Measurements from ENCODE around the gene RASSF6.
"Not testable (repeated sequence)": the region's sequence is repeated elsewhere in the genome, so short reads cannot be mapped to it uniquely, and the experiment has no call there.

RASSF6 gene

GRCh38 chr4:73620115-73620792 is at the start of gene RASSF6:
RASSF6 (minus strand) TSS chr4:73620436; CDS start chr4:73611795, 8,641 bp downstream.
- no peak for DNase-seq (ENCODE audit: low read depth in 2 of 2)

DNA sequence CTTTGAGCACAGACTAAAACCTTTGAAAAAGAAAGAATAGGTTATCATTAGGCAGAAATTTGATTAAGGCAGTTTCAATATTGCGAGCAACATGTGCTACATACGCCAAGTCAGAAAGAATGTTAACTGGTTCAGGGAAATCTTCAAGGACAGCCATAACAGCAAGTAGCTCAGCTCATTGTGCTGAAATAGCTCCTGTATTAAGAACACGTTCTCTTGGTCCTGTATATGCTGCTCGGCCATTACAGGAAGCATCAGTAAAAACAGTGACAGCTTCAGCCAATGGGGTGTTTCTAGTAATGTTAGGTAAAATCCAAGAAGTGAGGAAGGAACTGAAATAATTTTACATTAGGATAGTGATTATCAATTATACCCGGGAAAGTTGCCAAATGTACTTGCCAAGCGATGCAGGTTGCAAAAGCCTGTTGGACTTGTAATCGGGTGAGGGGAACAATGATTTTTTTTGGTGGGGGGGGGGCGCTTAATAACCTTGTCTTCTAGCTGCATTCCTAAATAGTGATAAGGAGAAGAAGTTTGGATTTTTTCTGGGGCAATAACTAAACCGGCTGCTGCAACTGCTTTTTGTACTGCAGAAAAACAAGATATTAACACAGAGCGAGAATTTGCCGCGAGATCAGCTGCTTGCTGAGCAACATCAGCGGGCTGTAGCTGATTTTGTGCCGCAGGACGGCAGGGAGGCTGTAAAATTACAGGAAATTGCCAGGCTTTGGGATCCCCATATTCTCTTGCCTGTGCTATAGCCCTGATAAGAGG is 49.4 kb upstream of the RASSF6 start:
- no peak for DNase-seq (ENCODE audit: low read depth in 2 of 2)

GRCh38 chr4:73668782-73669201 is 48.6 kb upstream of the RASSF6 start:
- DNase-seq (ENCODE audit: low read depth in 2 of 2): no peak

DNA sequence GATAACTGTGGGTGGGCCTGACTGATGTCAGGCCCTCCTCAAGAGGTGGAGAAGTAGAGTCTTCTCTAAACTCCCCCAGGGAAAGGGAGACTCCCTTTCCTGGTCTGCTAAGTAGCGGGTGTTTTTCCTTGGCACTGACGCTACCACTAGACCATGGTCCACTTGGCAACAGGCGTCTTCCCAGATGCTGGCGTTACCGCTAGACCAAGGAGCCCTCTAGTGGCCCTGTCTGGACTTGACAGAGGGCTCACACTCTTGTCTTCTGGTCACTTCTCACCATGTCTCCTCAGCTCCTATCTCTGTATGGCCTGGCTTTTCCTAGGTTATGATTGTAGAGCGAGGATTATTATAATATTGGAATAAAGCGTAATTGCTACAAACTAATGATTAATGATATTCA is 45.7 kb upstream of the RASSF6 start:
- DNase-seq (ENCODE audit: low read depth in 2 of 2): not testable (repeated sequence)

DNA sequence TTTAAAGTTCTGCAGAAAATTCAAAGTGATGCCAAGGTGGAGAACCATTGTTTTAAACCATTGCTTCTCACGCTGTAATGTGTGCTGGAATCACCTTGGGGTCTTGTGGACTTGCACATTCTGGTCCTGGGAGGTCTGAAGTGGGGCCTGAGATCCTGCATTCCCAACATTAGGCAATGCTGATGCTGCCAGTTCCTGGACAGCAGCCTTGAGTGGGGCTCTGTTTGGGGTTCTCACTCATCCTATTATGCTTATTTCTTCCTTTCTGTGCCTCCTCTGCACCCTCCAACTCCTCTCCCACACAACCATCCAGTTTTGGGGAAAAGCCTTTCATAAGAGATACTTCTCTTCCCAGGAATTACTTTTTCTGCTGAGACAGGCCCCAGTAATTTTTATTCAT is 44.2 kb upstream of the RASSF6 start:
- DNase-seq (ENCODE audit: low read depth in 2 of 2): no peak

DNA sequence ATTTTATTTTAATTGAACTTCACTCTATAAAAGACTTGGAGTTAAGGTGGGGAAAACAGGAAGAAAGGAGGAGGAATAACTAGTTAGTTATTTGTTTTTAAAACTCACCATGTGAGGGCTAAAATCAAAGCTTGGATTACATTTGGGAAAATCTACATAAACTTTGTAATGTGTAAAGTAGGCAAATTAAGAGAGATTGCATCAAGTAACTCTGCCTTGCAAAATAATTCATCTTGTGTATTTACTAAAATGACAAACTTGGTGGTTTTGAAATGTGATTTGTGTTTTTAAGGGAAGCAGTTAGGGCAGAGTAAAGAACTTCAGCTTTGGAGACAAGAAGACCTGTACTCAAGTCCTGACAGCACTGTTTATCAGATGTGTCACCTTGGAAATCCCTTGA is 43.3 kb upstream of the RASSF6 start:
- no peak for DNase-seq (ENCODE audit: low read depth in 2 of 2)

- no peak for DNase-seq (ENCODE audit: low read depth in 2 of 2)
Observed at GRCh38 chr4:73662709-73663546, 42.7 kb upstream of the RASSF6 start.

- DNase-seq (ENCODE audit: low read depth in 2 of 2): no peak
Observed at GRCh38 chr4:73661646-73662119, 41.4 kb upstream of the RASSF6 start.

- no peak for DNase-seq (ENCODE audit: low read depth in 2 of 2)
Observed at GRCh38 chr4:73660808-73661207, 40.6 kb upstream of the RASSF6 start.

DNA sequence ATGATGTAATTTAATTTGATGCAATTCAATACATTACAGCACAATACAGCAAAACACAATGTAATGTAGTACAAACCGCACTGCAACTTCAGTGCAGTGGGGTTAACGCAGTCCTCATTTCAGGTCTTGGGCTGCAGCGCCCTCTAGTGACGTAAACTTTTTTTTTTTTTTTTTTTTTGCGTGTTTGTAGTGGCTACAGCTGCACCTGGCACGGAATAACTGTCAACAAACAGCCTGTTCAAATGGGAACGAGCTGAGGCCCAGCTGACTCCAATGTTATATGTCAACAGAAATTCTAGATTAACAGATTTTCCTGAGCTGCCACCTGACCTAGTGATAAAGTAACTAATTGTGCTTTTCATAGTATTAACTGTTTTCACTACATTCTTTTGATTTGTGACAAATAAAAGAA is 33.5 kb upstream of the RASSF6 start:
- no peak for DNase-seq (ENCODE audit: low read depth in 2 of 2)

DNA sequence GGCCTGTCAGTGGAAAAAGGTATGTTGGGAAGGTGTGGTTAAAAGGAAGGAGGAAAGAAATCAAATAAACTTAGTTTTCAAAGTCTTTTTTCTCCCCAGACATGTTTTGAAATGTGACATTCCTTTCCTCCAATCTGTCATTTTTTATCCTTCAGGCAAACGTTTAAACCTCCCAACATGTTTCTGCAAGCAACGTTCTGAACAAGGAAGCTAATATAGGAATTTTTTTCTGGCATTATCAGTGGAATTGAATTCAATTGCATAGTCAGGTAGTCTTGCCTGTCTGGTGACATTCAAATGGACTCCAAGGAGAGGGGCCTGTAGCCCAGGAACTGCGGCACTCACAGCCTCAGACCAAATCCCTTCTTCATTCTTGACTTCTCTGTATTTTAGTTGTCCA is 30.0 kb upstream of the RASSF6 start:
- DNase-seq (ENCODE audit: low read depth in 2 of 2): no peak

DNA sequence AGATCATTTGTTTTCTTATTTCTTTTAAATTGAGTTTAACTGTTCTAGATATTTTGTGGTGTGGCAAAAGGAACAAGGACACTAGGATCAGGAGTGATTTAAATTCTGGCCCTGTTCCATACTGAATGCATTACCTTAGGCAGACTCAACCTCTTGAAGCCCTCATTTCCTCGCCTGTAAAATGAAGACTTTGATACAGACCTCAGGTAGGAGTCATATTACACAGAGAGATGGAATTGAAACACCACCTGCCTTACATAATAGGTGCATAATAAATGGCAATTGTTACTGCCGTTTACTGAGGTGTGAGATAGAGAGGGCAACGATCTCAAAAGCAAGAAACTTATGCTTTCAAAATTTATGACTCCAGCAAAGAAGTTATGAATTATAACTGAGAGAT is 28.2 kb upstream of the RASSF6 start:
- no peak for DNase-seq (ENCODE audit: low read depth in 2 of 2)

DNA sequence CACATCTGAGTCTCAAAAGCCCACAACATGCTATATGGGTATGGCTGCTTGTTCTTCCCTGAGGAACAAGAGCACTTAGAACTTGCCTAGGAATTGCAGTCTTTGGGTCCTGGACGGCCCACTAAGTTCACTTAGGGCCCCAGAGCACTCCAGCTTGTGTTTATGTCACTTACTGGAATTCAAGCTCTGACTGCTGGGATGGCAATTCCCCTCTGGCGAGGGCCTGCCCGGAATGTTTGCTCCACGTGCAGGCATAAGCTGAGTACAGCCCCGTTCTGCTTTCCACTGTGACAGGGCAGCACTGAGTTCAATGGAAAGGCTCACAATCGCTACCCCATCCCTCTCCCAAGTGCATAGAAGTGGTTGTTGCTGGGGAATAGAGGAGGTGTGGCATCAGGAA is 25.9 kb upstream of the RASSF6 start:
- DNase-seq (ENCODE audit: low read depth in 2 of 2): no peak

DNA sequence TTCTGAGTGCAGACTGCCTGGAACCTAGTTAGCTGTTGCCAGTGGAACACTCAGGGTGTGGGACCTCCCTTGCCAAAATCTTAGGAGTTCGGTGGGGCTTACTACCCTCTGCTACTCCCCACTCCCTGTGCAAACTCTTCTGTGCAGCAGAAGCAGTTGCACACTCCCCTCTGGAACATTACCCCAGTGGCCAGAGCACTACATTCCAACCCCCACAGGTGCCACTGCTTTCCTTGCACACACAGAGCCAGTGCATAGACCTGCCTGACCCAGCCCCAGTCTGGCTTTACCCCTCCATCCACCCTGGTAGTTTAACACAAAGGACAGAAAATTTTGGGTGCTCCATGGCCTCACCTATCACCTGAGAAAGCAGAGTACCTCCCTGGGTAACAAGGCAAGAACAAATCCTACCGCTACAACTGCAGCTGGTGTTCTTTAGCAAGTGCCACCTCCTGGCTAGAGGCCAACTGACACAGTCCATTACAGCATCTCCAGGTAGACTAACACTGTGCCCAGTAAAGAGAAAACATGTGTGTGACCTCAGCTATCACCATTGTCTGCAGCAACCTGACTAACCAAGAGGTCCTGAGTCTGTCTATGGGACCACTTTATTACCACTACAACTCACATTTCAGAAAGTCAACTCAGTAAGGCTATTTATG is 11.5 kb upstream of the RASSF6 start:
- no peak for DNase-seq (ENCODE audit: low read depth in 2 of 2)

GRCh38 chr4:73628834-73629233 is 8.6 kb upstream of the RASSF6 start:
- DNase-seq (ENCODE audit: low read depth in 2 of 2): not testable (repeated sequence)

GRCh38 chr4:73621357-73621756 is 1.1 kb upstream of the RASSF6 start:
- DNase-seq (ENCODE audit: low read depth in 2 of 2): no peak

DNA sequence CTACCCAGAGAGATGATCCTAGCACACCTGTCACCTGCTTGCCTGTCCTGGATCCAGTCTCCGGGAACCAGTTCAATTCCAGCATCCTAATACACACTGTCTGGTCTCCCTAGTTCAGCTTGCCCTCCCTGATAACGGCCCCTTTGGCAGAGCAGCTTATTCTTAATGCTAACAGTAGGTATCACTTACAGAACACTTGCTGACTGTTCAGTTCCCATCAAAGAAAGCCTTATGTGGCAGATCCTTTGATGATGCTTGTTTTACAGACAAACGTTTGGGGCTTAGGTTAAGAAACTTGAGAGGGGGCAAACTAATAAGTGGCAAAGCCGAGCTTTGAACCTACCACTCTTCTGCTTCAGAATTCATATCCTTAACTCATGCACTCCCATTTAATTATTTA is 890 bp downstream of the RASSF6 start:
- DNase-seq (ENCODE audit: low read depth in 2 of 2): no peak

DNA sequence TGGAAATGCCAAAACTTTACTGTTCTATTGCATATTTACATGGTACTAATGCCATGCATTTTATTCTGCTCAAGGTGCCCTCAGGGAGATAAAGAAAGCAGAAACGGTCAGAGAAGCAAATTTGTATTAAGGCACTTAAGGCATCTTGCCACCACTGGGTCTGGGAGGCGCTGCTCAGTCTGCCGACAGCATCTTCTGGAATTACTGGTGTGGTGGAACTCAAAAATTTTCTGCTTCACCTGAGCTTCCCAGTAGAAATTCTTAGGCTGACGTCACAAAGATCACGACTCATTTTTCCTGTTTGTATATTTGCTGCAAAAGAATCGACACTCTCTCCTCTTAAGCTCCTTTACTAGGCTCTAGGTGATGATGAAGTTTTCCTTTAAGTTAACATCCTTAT is 3.0 kb downstream of the RASSF6 start:
- DNase-seq (ENCODE audit: low read depth in 2 of 2): no peak

GRCh38 chr4:73615613-73616012 is 4.6 kb downstream of the RASSF6 start:
- no peak for DNase-seq (ENCODE audit: low read depth in 2 of 2)

GRCh38 chr4:73614311-73614867 is 5.8 kb downstream of the RASSF6 start:
- DNase-seq (ENCODE audit: low read depth in 2 of 2): no peak

GRCh38 chr4:73613130-73613529 is 7.1 kb downstream of the RASSF6 start:
- no peak for DNase-seq (ENCODE audit: low read depth in 2 of 2)

Data from stimulated activated CD8-positive, alpha-beta memory T cell treated with anti-CD3 and anti-CD28 coated beads, Interleukin-7, amount 100 ng/mL, for 1 hour (primary cell).